Hematopoietic multipotent progenitor cell treated with erythropoietin and hydrocortisone succinate and interleukin-3 and kit ligand, for 17 days (in vitro differentiated cells): Measurements from ENCODE around the gene TBC1D1.
"Not testable (repeated sequence)": the region's sequence is repeated elsewhere in the genome, so short reads cannot be mapped to it uniquely, and the experiment has no call there.

Experiments
- DNase-seq: peaks from one replicate; pipeline ENCODE4 v3.0.0-alpha.2; 2015; ENCODE audit warnings: low spot score

The TBC1D1 gene

DNA sequence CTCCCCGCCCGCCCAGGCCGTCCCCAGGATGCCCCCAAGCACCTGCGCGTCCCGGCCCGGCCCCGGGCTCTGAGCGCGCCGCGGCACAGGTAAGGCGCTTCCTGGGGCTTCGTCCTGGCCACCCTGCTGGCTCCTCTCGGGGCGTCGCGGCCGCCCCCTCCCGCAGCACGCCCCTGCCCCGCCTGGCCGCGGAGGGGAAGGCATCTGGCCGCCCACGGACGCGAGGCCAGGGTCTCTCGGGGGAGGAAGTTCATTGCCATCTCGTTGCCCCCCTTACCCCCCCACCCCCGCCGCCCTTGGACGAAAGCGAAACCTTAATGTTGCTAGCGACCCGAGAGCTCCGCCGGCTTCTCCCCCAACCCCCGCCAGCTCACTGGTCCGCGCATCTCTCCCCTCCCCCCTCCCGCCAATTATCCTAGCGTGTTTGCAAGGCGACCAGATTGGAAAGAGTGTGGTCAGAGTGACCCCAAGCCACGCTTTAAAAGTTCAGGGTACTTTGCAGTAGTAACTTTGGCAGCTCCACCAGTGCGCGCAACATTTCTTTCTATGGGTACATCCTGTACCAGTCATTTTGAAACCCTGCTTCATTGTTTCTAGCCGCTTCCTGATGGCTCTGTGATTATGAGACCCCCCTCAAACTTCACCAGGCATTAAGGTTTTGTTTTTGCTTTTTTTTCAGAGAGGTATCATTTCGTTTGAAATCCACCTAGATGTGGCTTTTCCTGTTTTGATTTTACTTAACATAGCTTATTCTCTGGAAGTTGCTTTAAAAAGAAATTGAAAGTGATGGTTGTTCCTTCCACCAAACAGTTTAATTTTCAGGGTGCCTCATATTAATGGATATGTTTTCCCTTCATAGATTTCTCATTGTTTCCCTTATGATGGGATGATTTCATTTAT lies 626 bp downstream of the TBC1D1 start:
- DNase-seq = no peak

DNA sequence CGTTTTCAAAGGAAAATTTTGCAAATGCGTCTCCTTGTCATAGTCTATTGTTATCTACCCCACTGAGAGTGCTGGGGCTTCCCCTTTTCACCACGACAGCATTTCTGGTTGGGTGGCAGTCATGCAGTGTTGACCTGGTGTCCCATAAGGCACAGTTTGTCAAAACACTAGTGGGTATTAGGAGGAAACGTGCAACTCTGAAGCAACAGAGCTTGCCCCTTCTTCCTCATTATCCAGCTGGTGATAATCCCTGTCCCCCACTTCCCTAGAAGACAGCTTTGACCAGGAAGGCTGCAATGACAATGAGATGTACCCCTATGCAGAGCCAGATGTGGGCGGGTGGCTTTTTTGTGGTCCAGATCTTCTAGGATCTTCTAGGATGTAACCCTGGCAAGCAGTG lies 1.8 kb downstream of the TBC1D1 start:
- DNase-seq = no peak

DNA sequence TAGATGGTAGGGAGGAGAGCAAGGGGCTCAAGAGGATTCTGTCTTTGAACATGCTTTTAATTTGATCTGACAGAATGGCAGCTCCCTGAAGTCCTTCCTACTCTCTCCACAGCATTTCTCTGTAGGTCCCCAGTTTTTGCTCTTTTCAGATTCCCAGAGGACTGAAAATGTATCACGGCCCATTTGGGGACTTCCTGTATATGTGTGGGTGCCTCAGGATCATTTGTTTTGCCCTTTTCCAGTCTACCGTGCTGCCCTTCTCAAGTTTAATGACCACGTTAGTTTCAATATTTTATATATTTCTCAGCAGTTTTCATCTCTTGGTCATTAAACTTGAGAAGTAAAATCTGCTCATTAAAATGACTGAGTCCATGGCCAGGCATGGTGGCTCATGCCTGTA lies 2.3 kb downstream of the TBC1D1 start:
- DNase-seq = no peak

DNA sequence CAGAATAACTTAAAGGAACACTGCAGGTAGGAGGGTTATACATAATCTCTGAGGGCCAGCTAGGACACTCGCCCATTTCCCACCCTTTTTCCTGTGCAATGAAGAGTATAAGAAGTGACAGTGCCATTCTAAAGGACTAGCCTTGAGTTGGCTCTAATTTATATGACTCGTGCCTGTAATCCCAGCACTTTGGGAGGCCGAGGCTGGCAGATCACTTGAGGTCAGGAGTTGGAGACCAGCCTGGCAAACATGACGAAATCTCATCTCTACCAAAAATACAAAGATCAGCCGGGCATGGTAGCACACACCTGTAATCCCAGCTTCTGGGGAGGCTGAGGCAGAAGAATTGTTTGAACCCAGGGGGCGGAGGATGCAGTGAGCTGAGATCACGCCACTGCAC lies 4.4 kb downstream of the TBC1D1 start:
- DNase-seq = no peak

DNA sequence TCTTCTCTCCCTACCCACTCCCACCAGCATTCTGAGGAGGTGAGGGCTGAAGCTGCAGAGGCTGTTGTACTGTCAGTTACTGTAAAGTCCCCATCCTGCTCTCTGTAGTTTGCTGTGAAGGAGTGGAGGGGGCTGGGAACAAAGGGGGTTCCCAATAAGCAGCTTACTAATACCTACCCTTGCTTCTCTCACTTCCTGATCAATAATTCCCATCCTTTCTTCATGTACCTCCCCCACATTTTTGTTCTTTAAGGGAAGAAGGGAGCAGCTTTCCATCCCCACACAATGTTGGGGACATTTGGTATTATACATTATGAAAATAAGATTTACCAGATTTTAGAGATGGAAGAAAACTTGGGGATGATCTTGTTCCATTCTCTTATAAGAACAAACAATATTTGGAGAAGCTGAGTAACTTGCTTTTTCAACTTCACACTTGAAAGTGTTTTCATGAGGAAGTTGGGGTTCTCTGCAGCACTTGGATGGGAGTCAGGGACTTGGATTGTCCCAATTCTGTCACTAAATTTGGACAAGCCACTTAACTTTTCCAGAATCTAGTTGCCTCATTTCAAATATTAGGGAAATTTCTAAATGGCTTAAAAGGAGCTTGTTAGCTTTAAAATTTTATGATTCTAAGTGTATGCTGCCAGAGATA lies 5.4 kb downstream of the TBC1D1 start:
- no peak for DNase-seq

DNA sequence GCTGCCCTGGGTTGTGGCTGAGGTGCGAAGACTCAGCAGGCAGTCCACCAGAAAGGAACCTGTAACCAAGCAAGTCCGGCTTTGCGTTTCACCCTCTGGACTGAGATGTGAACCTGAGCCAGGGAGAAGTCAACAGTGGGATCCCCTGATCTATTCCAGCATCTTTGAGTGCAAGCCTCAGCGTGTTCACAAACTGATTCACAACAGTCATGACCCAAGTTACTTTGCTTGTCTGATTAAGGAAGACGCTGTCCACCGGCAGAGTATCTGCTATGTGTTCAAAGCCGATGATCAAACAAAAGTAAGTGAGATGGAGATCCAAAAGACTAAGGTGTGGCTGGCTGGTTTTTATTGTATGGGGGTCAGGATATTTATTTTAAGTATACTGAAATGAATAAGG lies 11.3 kb downstream of the TBC1D1 start:
- DNase-seq = no peak

DNA sequence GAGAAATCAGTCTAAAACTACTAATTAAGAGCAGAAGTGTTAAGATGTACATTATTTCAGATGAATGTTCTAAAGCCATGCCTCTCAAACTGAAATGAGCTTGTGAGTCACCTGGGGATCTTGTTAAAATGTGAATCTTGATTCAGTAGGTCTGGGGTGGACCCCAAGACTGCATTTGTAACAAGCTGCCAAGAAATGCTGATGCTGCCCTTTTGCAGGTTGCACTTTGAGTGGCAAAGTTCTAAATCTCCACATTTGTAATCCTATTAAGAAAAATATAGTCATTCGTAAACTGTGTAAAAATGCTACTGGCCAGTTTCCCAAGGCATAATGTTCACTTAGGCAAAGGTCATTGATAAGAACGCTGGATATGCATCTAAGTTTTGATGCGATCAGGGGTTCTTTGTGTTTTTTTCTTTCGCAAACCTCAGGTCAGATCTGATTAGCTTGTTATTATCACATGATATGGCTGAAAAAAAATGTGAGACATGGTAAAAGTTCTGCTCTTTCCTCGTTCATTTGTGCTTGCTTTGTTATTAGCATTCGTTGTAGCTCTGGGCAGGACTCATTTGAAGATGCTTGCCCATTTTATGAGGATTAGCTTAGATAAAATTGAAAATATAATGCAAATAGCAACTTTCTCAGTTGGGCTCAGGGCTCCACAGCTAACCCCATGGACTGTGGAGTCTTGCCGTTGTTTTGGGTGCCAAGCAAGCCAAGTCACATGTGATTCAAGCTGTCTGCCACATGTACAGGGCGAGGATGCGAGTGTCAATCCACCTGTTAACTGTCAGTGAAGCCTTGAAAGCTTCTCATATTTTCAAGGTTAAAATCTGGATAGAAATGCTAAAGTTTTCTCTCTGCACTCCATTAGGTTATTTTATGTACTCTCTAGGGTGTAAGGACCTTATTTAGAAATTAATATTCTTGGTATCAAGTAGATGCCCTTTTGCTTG lies 12.1 kb downstream of the TBC1D1 start:
- no peak for DNase-seq

DNA sequence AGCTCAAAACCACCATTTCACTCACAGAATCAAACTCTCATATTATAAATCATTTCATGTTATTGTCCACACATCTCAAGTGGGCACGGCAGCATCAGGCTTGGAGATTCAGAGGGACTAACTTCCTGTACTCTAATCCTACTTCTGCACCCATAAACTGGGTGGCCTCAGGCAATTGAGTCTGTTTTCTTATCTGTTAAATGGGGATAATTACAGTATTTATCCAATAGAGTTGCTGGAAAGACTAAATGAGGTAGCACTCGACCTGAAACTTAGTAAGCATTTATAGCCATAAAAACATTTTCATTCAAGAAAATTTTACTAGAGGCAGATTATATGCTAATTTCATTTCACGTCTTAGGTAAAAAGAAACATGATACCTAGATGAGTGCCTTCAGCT lies 13.0 kb downstream of the TBC1D1 start:
- no peak for DNase-seq

DNA sequence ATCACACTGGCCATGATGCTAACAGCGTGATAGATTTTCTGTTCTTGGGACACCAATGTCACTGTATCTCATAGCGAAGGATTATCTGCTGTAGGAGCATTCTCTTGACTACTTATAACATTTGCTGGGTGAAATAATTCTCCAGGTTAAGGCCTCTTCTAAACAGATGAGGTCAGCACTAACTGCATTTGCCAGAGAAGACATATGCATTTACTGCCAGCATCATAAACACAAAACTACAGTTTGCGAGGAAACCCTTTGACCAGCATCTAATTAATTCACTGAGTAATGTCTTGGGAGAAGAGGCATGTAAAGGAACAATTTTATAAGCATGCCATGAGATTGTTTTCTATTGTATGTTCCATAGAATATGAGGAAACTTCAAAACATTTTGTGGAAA lies 13.9 kb downstream of the TBC1D1 start:
- no peak for DNase-seq

DNA sequence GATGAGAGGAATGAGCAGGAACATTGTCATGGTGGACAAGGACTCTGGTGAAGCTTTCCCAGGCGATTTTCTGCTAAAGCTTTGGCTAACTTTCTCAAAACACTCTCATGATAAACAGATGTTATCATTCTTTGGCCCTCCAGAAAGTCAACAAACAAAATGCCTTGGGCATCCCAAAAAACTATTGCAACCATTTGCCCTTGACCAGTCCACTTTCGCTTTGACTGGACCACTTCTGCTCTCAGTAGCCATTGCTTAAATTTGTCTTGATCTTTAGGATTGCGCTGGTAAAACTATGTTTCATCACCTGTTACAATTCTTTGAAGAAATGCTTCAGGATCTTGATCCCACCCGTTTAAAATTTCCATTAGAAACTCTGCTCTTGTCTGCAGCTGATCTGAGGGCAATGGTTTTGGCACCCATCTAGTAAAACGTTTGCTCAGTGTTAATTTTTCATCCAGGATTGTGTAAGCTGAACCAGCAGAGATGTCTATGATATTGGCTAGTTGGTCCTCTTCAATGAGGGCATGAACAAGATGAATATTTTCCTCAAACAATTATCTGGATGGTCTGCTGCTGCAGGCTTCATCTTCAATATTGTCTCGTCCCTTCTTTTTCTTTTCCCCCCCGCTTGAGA lies 14.8 kb downstream of the TBC1D1 start:
- DNase-seq = no peak

DNA sequence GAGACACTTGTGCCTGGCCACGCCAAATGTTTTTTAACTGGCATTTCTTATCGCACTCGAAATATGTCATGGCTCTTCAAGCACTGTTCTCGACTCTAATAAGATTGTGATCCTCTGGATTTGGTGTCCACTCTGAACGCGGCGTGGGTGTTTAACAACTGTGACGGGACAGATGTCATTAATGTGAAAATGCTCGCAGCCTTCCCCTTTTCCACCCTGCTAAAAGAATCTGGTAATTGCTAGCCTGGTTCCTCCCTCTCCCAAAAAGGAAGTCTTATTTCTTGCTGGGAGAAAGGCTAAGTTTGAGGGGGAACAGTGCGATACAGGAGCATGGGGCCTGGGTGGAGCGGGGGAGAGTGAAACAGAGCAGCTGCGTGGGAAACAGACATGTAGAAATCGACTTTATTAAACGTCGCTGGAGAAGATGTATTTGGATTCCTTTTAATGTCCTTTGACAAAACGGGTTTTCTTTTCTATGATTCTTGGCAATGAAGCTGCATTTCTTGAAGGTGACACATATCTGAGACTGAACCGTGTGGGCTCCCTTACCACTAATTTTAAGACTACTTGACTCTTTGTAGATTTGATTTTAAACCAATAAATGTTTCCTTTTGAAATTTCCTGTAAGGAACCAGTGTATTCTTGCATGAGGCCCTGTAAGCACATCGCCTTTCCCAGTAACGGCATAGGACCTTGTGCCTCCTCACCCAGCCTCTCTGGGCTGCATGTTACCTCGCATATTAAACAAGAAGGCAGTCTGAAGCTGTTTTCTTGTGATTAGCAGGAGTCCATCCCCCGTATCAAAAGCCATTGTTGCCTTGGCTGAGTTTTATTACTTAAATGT lies 17.8 kb downstream of the TBC1D1 start:
- no peak for DNase-seq

DNA sequence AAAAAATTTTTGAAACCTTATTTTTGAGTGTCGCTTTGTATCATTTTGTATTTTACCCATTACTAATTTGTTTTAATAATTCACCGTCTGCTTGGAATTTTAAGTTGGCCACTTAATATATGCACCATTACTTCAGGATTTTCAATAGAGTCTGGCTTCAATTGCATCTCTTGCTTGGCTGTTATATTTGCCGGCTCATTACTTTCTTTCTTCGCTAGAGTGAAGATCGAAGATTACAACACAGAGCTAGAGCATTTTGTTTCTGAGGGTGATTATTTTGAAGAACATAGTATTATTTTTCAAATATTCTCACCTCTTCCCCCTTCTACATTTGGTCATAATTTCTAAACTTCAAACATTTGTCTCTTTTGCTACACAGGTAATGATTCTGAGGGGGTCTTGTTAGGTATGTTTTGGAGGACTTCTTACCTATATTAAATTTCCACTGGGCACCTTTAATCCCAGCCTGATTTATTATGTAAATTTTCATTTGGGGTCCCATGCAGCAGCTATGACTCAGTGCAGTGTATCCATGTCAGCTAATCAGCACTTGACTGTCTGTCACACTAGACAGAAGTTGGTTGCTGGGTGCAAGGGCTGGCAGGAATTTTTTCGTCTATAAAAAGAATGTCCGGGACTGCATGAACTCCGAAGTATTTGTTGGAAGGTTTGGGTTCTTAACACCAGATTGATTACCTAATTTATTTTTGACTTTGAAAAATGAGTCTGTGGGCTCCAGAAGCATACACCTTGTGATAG lies 18.6 kb downstream of the TBC1D1 start:
- no peak for DNase-seq

DNA sequence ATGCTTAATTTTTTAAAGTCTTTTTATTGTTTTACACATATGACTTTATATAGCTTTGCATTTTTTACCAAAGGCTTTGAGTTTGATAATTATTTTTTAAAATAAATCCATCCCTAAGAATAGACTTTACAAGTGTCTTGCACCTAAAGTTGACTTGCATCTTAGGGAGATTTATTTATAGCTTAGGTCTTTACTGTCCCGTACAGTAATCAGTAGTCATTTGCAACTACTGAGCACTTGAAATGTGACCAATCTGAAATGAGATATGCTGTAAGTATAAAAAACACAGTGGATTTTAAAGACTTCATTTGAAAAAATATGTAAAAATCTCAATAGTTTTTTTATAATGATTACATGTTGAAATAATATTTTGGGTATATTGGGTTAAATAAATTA lies 19.2 kb downstream of the TBC1D1 start:
- no peak for DNase-seq

DNA sequence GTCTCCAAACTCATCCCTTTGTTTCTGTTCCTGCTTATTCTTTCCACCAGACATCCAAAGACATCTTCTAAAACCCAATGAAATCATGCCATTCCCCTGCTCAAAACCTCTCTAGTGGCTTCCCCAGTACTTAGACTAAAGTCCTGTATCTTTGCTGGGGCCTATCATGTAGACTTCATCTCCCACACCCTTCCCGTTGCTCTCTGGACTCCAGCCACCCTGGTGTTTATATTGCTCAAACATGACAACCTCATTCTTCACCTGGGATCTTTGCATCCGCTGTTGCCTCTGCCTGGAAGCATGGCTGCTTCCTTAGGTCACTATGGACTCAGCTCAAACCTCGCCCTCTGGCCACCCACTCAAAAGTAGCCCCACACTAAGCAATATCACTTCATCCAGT lies 23.7 kb downstream of the TBC1D1 start:
- DNase-seq = no peak

DNA sequence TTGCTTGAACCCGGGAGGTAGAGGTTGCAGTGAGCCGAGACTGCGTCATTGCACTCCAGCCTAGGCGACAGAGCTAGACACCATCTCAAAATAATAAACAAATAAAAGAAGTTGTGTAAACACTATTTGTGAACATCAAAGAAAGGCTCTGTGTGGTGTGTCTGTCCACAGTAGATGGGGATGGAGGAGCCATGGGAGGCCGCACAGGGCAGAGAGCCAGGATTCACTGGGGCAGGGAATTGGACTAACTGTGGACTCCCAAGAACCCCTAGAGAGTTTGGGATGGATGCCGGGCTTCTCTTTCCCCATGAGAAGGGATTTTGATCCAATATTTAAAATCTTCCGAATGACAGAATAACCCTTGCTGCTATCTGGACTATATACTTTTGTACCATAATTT lies 26.5 kb downstream of the TBC1D1 start:
- no peak for DNase-seq

DNA sequence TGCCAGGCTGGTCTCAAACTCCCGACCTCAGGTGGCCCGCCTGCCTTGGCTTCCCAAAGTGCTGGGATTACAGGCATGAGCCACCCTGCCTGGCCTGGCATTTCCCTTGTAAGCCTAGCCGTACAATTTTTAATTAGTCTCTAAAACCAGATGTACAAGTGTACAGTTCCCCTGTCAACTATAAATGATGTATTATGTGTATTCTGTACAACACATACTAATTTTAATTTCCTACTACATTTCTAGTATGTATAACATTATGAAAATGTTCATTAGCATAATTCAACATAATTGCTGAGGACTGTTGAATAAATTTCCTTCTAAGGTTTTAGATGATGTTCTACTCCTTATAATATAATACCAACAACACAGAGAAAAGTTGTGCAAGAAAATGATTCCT lies 27.8 kb downstream of the TBC1D1 start:
- DNase-seq = no peak

DNA sequence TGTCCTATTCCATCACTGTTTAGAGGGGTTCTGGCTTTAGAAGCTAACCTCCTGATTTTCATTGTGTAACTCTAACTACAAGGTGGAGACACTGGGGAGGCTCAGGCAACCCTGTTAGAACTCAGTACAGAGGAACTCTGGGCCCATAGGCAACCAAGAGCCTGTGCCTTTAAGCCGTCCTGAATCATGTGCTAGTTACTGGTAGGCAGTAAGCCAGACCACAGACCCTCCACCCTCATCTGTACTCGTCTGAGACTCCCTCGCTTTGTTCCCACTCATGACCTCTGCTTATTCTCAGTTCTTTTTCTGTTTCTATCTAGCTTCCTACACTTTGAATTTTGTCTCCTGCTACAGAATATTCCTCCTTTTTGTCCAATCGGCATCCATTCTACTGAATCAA lies 31.4 kb downstream of the TBC1D1 start:
- DNase-seq = no peak

DNA sequence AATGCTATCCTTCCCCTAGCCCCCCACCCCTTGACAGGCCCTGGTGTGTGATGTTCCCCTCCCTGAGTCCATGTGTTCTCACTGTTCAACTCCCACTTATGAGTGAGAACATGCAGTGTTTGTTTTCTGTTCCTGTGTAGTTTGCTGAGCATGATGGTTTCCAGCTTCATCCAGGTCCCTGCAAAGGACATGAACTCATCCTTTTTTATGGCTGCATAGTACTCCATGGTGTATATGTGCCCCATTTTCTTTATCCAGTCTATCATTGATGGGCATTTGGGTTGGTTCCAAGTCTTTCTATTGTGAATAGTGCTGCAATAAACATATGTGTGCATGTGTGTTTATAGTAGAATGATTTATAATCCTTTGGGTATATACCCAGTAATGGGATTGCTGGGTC lies 32.2 kb downstream of the TBC1D1 start:
- not testable (repeated sequence) for DNase-seq

DNA sequence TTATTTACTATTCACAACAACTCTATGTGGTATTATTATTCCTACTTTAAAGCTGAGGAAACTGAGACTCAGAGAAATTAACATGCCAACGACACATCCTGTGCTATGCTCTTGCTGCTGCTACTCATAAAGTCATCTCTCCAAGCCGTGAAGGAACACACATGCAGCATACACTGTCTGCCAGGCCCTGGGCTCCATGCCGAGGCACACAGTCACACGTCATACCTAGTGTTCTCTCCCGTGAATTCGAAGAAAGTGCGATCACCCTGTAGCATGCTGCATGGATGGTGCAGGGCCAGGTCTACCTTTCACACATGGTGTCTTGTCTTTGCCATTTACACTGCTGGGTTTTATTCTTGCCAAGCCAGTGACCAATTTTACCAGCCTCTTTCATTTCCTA lies 34.1 kb downstream of the TBC1D1 start:
- no peak for DNase-seq

DNA sequence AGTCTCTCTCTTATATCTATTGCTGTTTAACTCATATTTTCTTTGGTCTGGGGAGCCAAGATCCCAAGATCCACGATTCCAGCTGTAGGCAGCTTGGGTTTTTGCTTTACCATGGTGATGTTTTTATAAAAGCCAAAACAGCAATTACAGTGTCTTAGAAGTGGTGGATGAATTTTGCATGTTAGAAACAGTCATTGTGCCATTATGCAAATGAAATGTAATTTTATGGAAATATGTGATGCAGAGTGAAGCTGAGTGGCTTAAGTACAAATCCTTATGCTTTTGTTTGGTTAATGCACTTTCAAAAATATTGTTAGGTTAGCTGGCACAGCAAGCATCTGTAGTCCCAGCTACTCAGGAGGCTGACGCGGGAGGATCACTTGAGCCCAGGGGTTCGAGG lies 36.5 kb downstream of the TBC1D1 start:
- DNase-seq = no peak
